Suprapubic skin (tissue), 3 donors: ENCODE measurements around the gene PAX5.

ENCODE experiments used
- CTCF ChIP-seq, 2 donors: fragments of 200-600 bp in 1 of 2; fragments of 450-650 bp in 1 of 2; sonication (generic) in 1 of 2; IDR thresholded peaks; one replicate each; pipeline ENCODE4 v1.5.1; 2016 to 2019; ENCODE audit warnings: antibody characterized with exemption in 2 of 2, mild to moderate bottlenecking in 1 of 2, moderate library complexity in 1 of 2
- EP300 ChIP-seq: sonication (generic); formaldehyde crosslinking; IDR thresholded peaks from one replicate; pipeline ENCODE4 v1.6.1; 2017; ENCODE audit warnings: antibody characterized with exemption

GRCh38 chr9:36949466-36949865, 84.6 kb downstream of the PAX5 start:
- TF ChIP-seq CTCF (IDR thresholded peaks at IDR 0.05) (no peak), EP300 (no peak)
